SK-N-SH (cell line): Measurements from ENCODE around the gene LRRC10B. TPM values are rescaled to one million over a fixed set of nuclear protein-coding genes. Genes with fewer than 3 reads are reported as not detected.
A peak's percentile ranks its signal among the peaks of the same experiment; 100 is the strongest.

Source experiments
- CTCF ChIA-PET: fragments of 300-600, 350-600 bp; formaldehyde crosslinking; extraction: SDS; loops from one replicate; lab custom pipeline; 2021; lab: Yijun Ruan, JAX
- POLR2A ChIA-PET: fragments of 350-600 bp; sonication (Branson Sonifier 250); formaldehyde crosslinking; extraction: SDS; loops from one replicate; lab custom pipeline; 2020; ENCODE audit warnings: antibody characterized with exemption, inconsistent platforms; lab: Yijun Ruan, JAX
- DNase-seq: peaks from one replicate; pipeline ENCODE4 v3.0.0; 2012
- H2AFZ ChIP-seq: fragments of 200-600 bp; sonication (generic); 2 replicates; pipeline ENCODE4 v1.8.1; 2016; ENCODE audit warnings: antibody characterized with exemption, mild to moderate bottlenecking, low read depth
- H3F3A ChIP-seq: fragments of 200-600 bp; sonication (generic); replicated peaks from 2 replicates; pipeline ENCODE3; 2016; ENCODE audit warnings: antibody characterized with exemption, mild to moderate bottlenecking; ENCODE audit not compliant: insufficient read depth
- H3K27ac ChIP-seq, 2 experiments: fragments of 200-500 bp in 1 of 2; fragments of 200-600 bp in 1 of 2; sonication (Bioruptor generic) in 1 of 2; sonication (generic), shearing (Covaris generic) in 1 of 2; 2 replicates each; pipeline versions ENCODE4 v1.5.1 to v1.6.1; 2014 to 2016; ENCODE audit warnings: low read depth in 2 of 2, inconsistent platforms in 1 of 2, low read length in 1 of 2, mild to moderate bottlenecking in 1 of 2, mixed read lengths in 1 of 2
- H3K27me3 ChIP-seq: fragments of 200-600 bp; sonication (generic), shearing (Covaris generic); 2 replicates; pipeline ENCODE4 v1.6.1; 2016; ENCODE audit warnings: mixed run types; ENCODE audit not compliant: insufficient read depth
- H3K36me3 ChIP-seq, 2 experiments: fragments of 200-500 bp in 1 of 2; fragments of 200-600 bp in 1 of 2; sonication (Bioruptor generic) in 1 of 2; sonication (generic) in 1 of 2; replicated peaks in 1 of 2; 2 replicates each; pipeline versions ENCODE3 to v1.5.1; 2014 to 2016; ENCODE audit warnings: low read length in 1 of 2, mild to moderate bottlenecking in 1 of 2; ENCODE audit not compliant: insufficient read depth in 2 of 2, control insufficient read depth in 1 of 2
- H3K4me1 ChIP-seq, 2 experiments: fragments of 200-500 bp in 1 of 2; fragments of 200-600 bp in 1 of 2; sonication (Bioruptor generic) in 1 of 2; sonication (generic), shearing (Covaris generic) in 1 of 2; 2 replicates each; pipeline versions ENCODE4 v1.5.1 to v1.6.1; 2014 to 2016; ENCODE audit warnings: low read depth in 1 of 2, low read length in 1 of 2, mixed run types in 1 of 2; ENCODE audit not compliant: insufficient read depth in 2 of 2, control insufficient read depth in 1 of 2
- H3K4me2 ChIP-seq: fragments of 200-600 bp; sonication (generic), shearing (Covaris generic); 2 replicates; pipeline ENCODE4 v1.6.1; 2017; ENCODE audit warnings: mixed run types
- H3K4me3 ChIP-seq, 2 experiments: fragments of 200-500 bp in 1 of 2; fragments of 200-600 bp in 1 of 2; sonication (Bioruptor generic) in 1 of 2; sonication (generic), shearing (Covaris generic) in 1 of 2; 2 replicates each; pipeline versions ENCODE4 v1.5.1 to v1.8.1; 2014 to 2016; ENCODE audit warnings: low read depth in 2 of 2, inconsistent platforms in 1 of 2, low read length in 1 of 2, mild to moderate bottlenecking in 1 of 2, mixed read lengths in 1 of 2, moderate library complexity in 1 of 2
- H3K79me2 ChIP-seq: fragments of 200-600 bp; sonication (generic); 2 replicates; pipeline ENCODE4 v1.8.1; 2017; ENCODE audit warnings: mild to moderate bottlenecking; ENCODE audit not compliant: insufficient read depth
- H3K9ac ChIP-seq: fragments of 200-600 bp; sonication (generic); 2 replicates; pipeline ENCODE4 v1.6.1; 2017; ENCODE audit warnings: mixed run types
- H3K9me2 ChIP-seq: fragments of 200-600 bp; sonication (generic); 2 replicates; pipeline ENCODE4 v1.6.1; 2017; ENCODE audit warnings: mixed run types
- H3K9me3 ChIP-seq: fragments of 200-600 bp; sonication (generic); 2 replicates; pipeline ENCODE4 v1.6.1; 2017; ENCODE audit warnings: mixed run types, mild to moderate bottlenecking, moderate library complexity
- H4K20me1 ChIP-seq: fragments of 200-600 bp; sonication (generic); 2 replicates; pipeline ENCODE4 v1.6.1; 2017; ENCODE audit warnings: mild to moderate bottlenecking, mixed run types; ENCODE audit not compliant: insufficient read depth
- CTCF ChIP-seq: fragments of 200-600 bp; sonication (generic); IDR thresholded peaks from 2 replicates; pipeline ENCODE4 v1.6.1; 2017; ENCODE audit warnings: antibody characterized with exemption, mild to moderate bottlenecking, moderate library complexity
- FOXJ3 ChIP-seq: sonication (generic); formaldehyde crosslinking; IDR thresholded peaks from 2 replicates; pipeline ENCODE4 v1.5.1; 2020; ENCODE audit warnings: mild to moderate bottlenecking, missing genetic modification reagents
- GABPA ChIP-seq: IDR thresholded peaks from 2 replicates; pipeline ENCODE4 v1.4.0; 2012; ENCODE audit warnings: low read depth, mild to moderate bottlenecking
- GATA2 ChIP-seq: sonication (generic); formaldehyde crosslinking; IDR thresholded peaks from 2 replicates; pipeline ENCODE4 v1.5.0; 2020; ENCODE audit warnings: mild to moderate bottlenecking, missing genetic modification reagents
- IRF3 ChIP-seq: fragments of 150-350 bp; IDR thresholded peaks from 2 replicates; pipeline ENCODE4 v1.6.1; 2016; ENCODE audit warnings: mild to moderate bottlenecking, low read depth, low read length
- JUND ChIP-seq: IDR thresholded peaks from 2 replicates; pipeline ENCODE4 v1.4.0; 2012
- MAX ChIP-seq: IDR thresholded peaks from 2 replicates; pipeline ENCODE4 v1.4.0; 2012; ENCODE audit warnings: low read depth
- MXI1 ChIP-seq: IDR thresholded peaks from 2 replicates; pipeline ENCODE4 v1.6.1; 2012; ENCODE audit warnings: mild to moderate bottlenecking, low read depth, low read length, improper control_type of control experiment
- NRF1 ChIP-seq: IDR thresholded peaks from 2 replicates; pipeline ENCODE4 v1.6.1; 2012; ENCODE audit warnings: low read depth, mild to moderate bottlenecking, low read length
- RAD21 ChIP-seq: IDR thresholded peaks from 2 replicates; pipeline ENCODE4 v1.6.1; 2012; ENCODE audit warnings: mild to moderate bottlenecking, low read length
- RCOR1 ChIP-seq: fragments of 150-350 bp; IDR thresholded peaks from 2 replicates; pipeline ENCODE4 v1.6.1; 2017; ENCODE audit warnings: antibody characterized with exemption, low read length
- RFX5 ChIP-seq: IDR thresholded peaks from 2 replicates; pipeline ENCODE4 v1.6.1; 2012; ENCODE audit warnings: mild to moderate bottlenecking, improper control_type of control experiment, low read length
- SMC3 ChIP-seq: IDR thresholded peaks from 2 replicates; pipeline ENCODE4 v1.6.1; 2012; ENCODE audit warnings: low read depth, low read length, improper control_type of control experiment
- USF1 ChIP-seq: IDR thresholded peaks from 2 replicates; pipeline ENCODE4 v1.4.0; 2012; ENCODE audit warnings: low read depth, borderline replicate concordance
- USF2 ChIP-seq: fragments of 150-350 bp; IDR thresholded peaks from 2 replicates; pipeline ENCODE4 v1.6.1; 2017; ENCODE audit warnings: antibody characterized with exemption, low read length, low read depth, borderline replicate concordance
- YY1 ChIP-seq: IDR thresholded peaks from 2 replicates; pipeline ENCODE4 v1.4.0; 2012; ENCODE audit warnings: low read depth, mild to moderate bottlenecking
- WGBS: methylation state at CpG from one replicate; pipeline ENCODE4 v1.1.6; 2017; ENCODE audit warnings: low lambda C conversion rate; 5-methylcytosine and 5-hydroxymethylcytosine counted together
- polyA plus RNA-seq, 3 experiments: library from polyadenylated mRNA; depleted of rRNA; stranded (reverse); fragments of >200 nt; gene quantifications; 2 replicates each; pipeline ENCODE4 v1.2.3, GENCODE V29; 2012

LRRC10B gene
- polyA plus RNA-seq, 1 of the 3 experiments (the other 2 are of a cell fraction) = not detected

GRCh38 chr11:61516675-61517572, 8.4 kb downstream of the LRRC10B start:
- Histone ChIP-seq H3K27me3 (no peaks in the 10 kb centered on the region), H4K20me1 (no peaks in the 10 kb centered on the region), H3K4me3 (peak overlapping the region in 1 of 2 experiments; percentile 44; a peak in 1 of 4 replicates), H3K79me2 (no peaks in the 10 kb centered on the region), H3K4me2 (no peak overlapping the region), H2AFZ (no peak overlapping the region), H3K9ac (no peak overlapping the region), H3K36me3 (no peaks in the 10 kb centered on the region), H3K9me3 (no peaks in the 10 kb centered on the region), H3K4me1 (peaks cover 0 to 38% of the 10 kb centered on the region in 2 experiments; a peak in 1 of 4 replicates), H3K27ac (peak overlapping the region in 1 of 2 experiments; percentile 7; a peak in 1 of 4 replicates), H3F3A (no peaks in the 10 kb centered on the region), H3K9me2 (no peaks in the 10 kb centered on the region)
- POLR2A ChIA-PET = interaction anchor here (0.6 to 1.8 kb wide), 8 partner anchors 14 to 1158 kb away, joined by 3 to 7 read pairs (median 3); partner anchors contain the start of genes CPSF7 and SDHAF2
- TF ChIP-seq CTCF = peak; percentile 97
- 0 out of 2 replicates have a peak, but pooled peaks have one; percentile 19 for TF ChIP-seq MXI1
- peak; percentile 84 for TF ChIP-seq RAD21
- no peak for TF ChIP-seq GATA2
- TF ChIP-seq RCOR1 = no peak
- TF ChIP-seq SMC3 = peak; percentile 86
- peak; percentile 93 for DNase-seq
- 43% methylated on average over 23 of the region's 23 CpGs for WGBS
- CTCF ChIA-PET = interaction anchor here (0.6 to 33.4 kb wide), 62 partner anchors 9 to 565 kb away, joined by 3 to 670 read pairs (median 5); partner anchors contain the start of genes LRRC10B and SYT7

GRCh38 chr11:61518032-61518795, 9.7 kb downstream of the LRRC10B start:
- POLR2A ChIA-PET = interaction anchor here (1.7 to 1.8 kb wide), 2 partner anchors 13 to 88 kb away, joined by 5 to 7 read pairs; partner anchors contain the start of genes CPSF7 and SDHAF2
- CTCF ChIA-PET = interaction anchor here (1.1 to 33.4 kb wide), 20 partner anchors 10 to 564 kb away, joined by 3 to 670 read pairs (median 20); partner anchors contain the start of genes LRRC10B and SYT7

More at GRCh38 chr11:61518032-61518795, 9.7 kb downstream of the LRRC10B start:
- peaks cover 0 to 26% of the 10 kb centered on the region in 2 experiments; a peak in 1 of 4 replicates for H3K4me1 ChIP-seq
- H3K36me3 ChIP-seq = no peaks in the 10 kb centered on the region
- no peak overlapping the region; a peak in 1 of 4 replicates for H3K27ac ChIP-seq
- no peak overlapping the region for H2AFZ ChIP-seq
- TF ChIP-seq JUND (no peak), RFX5 (no peak), NRF1 (no peak), GABPA (no peak), USF2 (no peak), CTCF (no peak), FOXJ3 (CRISPR knock-in tag) (no peak), YY1 (no peak), IRF3 (no peak), MXI1 (no peak), USF1 (no peak), MAX (no peak)
- H3K27me3 ChIP-seq = no peaks in the 10 kb centered on the region
- no peaks in the 10 kb centered on the region for H4K20me1 ChIP-seq
- no peaks in the 10 kb centered on the region for H3K79me2 ChIP-seq
- H3K4me3 ChIP-seq = no peak overlapping the region
- H3K9me2 ChIP-seq = no peaks in the 10 kb centered on the region
- DNase-seq = no peak
- no peaks in the 10 kb centered on the region for H3K9me3 ChIP-seq
- H3K9ac ChIP-seq = no peak overlapping the region
- no peaks in the 10 kb centered on the region for H3F3A ChIP-seq
- 70% methylated on average over 10 of the region's 23 CpGs for WGBS
- no peak overlapping the region for H3K4me2 ChIP-seq
